ENCODE data around the gene FAAP20. TPM values are rescaled to one million over a fixed set of nuclear protein-coding genes. Genes with fewer than 3 reads are reported as not detected.

Gene FAAP20
- total and polyA plus RNA-seq, 9 of the 15 experiments (the other 6 are each of a cell fraction or from before 2014, with no cell fraction given) = 0.58 to 143 (median 9.9) TPM

DNA sequence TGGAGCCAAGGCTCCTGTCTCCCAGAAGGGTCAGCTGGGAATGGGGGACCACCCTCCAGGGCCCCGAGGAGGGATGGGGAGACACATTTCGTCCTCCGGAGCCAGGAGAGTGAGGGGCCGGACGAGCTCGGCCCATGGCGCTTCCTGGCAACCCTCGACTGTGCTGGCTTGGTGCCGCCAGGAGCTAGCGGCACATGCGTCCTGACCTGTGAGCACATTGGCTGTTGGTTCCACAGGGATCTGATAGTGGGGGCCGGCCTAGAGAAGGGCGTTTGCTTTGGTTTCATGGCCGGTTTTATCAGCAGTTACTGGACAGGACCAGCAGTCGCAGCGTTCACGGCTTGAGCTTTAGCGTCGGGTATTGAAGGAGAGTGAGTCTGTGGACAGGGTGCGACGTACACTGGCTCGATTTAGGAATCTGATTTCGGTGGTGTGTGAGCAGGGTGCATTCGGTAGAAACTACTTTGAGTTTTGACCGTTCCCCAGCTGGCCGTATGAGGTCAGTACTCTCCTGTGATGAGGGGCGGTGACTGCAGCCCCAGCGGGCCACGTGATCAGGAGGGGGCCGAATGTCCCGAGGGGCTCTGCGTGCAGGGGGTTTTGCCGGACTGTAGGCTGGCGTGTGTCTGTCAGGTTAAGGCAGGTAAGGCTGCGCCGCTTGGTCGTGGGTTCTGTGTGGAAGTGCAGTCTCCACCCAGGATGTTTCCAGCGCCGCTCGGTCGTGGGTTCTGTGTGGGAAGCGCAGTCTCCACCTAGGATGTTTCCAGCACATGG lies 18.7 kb downstream of the FAAP20 start (continued):
- TF ChIP-seq, protein P1, sequence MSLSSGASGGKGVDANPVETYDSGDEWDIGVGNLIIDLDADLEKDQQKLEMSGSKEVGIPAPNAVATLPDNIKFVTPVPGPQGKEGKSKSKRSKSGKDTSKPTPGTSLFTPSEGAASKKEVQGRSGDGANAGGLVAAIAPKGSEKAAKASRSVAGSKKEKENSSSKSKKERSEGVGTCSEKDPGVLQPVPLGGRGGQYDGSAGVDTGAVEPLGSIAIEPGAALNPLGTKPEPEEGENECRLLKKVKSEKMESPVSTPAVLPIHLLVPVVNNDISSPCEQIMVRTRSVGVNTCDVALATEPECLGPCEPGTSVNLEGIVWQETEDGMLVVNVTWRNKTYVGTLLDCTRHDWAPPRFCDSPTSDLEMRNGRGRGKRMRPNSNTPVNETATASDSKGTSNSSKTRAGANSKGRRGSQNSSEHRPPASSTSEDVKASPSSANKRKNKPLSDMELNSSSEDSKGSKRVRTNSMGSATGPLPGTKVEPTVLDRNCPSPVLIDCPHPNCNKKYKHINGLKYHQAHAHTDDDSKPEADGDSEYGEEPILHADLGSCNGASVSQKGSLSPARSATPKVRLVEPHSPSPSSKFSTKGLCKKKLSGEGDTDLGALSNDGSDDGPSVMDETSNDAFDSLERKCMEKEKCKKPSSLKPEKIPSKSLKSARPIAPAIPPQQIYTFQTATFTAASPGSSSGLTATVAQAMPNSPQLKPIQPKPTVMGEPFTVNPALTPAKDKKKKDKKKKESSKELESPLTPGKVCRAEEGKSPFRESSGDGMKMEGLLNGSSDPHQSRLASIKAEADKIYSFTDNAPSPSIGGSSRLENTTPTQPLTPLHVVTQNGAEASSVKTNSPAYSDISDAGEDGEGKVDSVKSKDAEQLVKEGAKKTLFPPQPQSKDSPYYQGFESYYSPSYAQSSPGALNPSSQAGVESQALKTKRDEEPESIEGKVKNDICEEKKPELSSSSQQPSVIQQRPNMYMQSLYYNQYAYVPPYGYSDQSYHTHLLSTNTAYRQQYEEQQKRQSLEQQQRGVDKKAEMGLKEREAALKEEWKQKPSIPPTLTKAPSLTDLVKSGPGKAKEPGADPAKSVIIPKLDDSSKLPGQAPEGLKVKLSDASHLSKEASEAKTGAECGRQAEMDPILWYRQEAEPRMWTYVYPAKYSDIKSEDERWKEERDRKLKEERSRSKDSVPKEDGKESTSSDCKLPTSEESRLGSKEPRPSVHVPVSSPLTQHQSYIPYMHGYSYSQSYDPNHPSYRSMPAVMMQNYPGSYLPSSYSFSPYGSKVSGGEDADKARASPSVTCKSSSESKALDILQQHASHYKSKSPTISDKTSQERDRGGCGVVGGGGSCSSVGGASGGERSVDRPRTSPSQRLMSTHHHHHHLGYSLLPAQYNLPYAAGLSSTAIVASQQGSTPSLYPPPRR (CRISPR knock-in tag; IDR thresholded peaks at IDR 0.05; ENCODE audit: borderline replicate concordance) = no peak
- TF ChIP-seq, protein P2, sequence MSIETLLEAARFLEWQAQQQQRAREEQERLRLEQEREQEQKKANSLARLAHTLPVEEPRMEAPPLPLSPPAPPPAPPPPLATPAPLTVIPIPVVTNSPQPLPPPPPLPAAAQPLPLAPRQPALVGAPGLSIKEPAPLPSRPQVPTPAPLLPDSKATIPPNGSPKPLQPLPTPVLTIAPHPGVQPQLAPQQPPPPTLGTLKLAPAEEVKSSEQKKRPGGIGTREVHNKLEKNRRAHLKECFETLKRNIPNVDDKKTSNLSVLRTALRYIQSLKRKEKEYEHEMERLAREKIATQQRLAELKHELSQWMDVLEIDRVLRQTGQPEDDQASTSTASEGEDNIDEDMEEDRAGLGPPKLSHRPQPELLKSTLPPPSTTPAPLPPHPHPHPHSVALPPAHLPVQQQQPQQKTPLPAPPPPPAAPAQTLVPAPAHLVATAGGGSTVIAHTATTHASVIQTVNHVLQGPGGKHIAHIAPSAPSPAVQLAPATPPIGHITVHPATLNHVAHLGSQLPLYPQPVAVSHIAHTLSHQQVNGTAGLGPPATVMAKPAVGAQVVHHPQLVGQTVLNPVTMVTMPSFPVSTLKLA (conservative IDR thresholded peaks at IDR 0.05) = peak; percentile 73 to 86
- 0 out of 2 replicates have a peak, but pooled peaks have one; percentile 69 for TF ChIP-seq NR1H2 (CRISPR knock-in tag; IDR thresholded peaks at IDR 0.05)
- peak; percentile 64; the same call in 1 of the 2 replicates for TF ChIP-seq ZNF668 (CRISPR knock-in tag; IDR thresholded peaks at IDR 0.05)
- TF ChIP-seq RFX7 (CRISPR knock-in tag; IDR thresholded peaks at IDR 0.05) = no peak
- no peak for TF ChIP-seq TGIF2 (CRISPR knock-in tag; IDR thresholded peaks at IDR 0.05)
- peak; percentile 81 for TF ChIP-seq NR3C1 (CRISPR knock-in tag; IDR thresholded peaks at IDR 0.05)
- no peak for TF ChIP-seq NFATC3 (IDR thresholded peaks at IDR 0.05)
- TF ChIP-seq ZNF311 (CRISPR knock-in tag; IDR thresholded peaks at IDR 0.05) = no peak
- TF ChIP-seq GATA2 (CRISPR knock-in tag; IDR thresholded peaks at IDR 0.05) = peak; percentile 28; the same call in 1 of the 2 replicates
- TF ChIP-seq ETV5 (CRISPR knock-in tag; IDR thresholded peaks at IDR 0.05; ENCODE audit: low read depth) = peak; percentile 38; the same call in 1 of the 2 replicates
- no peak for TF ChIP-seq RBM17 (IDR thresholded peaks at IDR 0.05; ENCODE audit: borderline replicate concordance, low read depth, low read length)
- no peak for TF ChIP-seq HDAC3 (IDR thresholded peaks at IDR 0.05; ENCODE audit: borderline replicate concordance, partially characterized antibody)
- no peak for TF ChIP-seq ZNF282 (CRISPR knock-in tag; IDR thresholded peaks at IDR 0.05)
- no peak for TF ChIP-seq SMC3 (conservative IDR thresholded peaks at IDR 0.05; ENCODE audit: insufficient read depth, low read depth, low read length)
- peak; percentile 71 for TF ChIP-seq ATF3 (IDR thresholded peaks at IDR 0.05)
- peak; percentile 66; the same call in 1 of the 2 replicates for TF ChIP-seq ATF3 (CRISPR knock-in tag; conservative IDR thresholded peaks at IDR 0.05)
- TF ChIP-seq, protein P3, sequence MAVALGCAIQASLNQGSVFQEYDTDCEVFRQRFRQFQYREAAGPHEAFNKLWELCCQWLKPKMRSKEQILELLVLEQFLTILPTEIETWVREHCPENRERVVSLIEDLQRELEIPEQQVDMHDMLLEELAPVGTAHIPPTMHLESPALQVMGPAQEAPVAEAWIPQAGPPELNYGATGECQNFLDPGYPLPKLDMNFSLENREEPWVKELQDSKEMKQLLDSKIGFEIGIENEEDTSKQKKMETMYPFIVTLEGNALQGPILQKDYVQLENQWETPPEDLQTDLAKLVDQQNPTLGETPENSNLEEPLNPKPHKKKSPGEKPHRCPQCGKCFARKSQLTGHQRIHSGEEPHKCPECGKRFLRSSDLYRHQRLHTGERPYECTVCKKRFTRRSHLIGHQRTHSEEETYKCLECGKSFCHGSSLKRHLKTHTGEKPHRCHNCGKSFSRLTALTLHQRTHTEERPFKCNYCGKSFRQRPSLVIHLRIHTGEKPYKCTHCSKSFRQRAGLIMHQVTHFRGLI (CRISPR knock-in tag; IDR thresholded peaks at IDR 0.05) = no peak
- TF ChIP-seq ZSCAN32 (CRISPR knock-in tag; IDR thresholded peaks at IDR 0.05) = no peak
